GM18498 (cell line): ENCODE measurements around the gene BACH2.

ENCODE experiments used
- ATAC-seq: cut with Tn5 transposase; IDR thresholded peaks from one replicate; pipeline ENCODE4 v1.9.1; 2021; ENCODE audit warnings: mild to moderate bottlenecking, moderate library complexity; ENCODE audit not compliant: unreplicated experiment

The BACH2 gene

DNA sequence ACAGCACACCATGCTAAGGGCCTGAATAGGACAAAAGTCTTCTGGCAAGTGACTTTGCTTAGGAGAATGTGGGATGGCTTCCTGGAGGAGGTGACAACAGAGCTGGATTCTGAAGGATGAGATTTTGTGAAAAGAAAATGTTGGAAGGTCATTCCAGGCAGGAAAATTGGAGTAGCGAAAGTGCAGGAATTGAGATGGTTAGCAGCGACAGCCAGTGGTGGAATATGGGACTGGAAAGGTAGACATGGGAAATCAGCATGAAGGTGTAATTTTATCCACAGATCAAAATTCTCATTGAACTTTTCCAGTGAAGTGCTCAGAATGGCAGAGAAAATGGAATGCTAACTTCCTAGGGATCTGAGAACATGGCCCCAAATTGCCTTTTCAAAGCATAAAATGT, 5.7 kb upstream of the BACH2 start:
- no peak for ATAC-seq

DNA sequence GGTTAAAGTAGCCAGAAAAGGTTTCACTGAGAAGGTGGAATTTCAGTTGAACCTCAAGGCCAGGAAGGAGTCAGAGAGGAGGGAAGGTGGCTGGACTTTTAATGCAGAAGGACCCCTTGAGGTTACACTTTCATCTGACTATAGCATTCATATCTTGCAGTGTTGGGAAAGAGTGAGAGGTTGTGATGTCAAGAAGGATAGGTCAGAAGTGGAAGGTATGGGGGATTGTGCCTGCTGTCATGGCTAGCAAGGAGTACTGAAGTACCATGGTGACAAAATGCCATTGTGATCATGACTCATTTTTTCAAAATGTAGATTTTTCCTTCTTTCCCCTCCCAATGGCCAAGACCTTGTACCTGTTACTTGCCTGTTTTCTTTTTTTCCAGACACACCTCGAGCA, 5.2 kb upstream of the BACH2 start:
- no peak for ATAC-seq

DNA sequence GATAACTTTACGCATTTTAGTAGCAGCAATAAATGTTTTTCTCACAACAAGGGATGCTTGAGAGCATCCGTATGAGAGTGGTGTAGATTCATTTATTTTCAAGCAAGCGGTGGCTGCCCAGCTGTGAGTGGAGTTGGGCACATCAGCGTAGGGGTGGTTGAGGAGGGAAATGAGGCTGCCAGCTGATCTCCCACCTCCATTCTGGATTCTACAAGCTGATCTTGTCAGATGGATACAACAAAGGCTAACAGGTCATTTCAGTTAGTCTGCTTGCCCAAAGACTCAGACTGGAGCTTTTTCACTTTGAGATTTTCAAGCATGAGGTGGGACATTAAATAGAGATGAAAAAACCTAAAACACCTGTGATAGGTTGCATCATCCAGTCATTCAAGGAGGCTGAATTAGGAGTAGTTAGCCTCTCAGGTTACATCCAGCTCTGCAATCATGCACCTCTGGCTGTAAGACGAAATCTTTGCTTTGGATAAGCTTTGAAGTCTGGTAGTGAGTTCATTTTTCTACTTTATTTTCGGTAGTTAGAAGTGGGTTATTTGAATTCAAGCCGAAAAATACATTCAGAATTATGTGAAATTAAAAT, 1.9 kb upstream of the BACH2 start:
- no peak for ATAC-seq

DNA sequence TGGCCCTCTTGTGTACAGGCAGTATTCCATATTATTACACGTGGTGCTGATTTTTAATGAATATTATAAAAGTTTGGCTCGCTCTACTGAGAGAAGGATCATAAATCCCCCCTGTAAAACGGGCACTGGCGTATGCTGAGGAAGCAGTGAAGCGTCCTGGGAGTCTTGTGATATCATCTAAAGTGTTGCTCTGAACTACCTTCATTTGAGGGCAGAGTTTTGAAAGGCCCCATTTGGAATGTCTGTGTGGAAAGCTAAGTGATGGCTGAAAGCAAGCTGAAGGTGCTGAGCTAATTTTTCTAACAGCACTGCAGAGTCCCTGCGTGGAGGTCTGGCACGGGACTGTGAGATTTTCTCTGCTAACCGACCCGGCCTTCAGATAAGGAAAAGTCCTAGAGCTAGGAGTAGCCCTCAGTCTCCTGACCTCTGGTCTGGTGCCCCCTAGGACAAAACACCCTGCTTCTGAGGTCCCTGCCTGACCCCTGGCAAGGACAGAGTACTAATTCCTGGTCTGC, 1.3 kb upstream of the BACH2 start:
- no peak for ATAC-seq

DNA sequence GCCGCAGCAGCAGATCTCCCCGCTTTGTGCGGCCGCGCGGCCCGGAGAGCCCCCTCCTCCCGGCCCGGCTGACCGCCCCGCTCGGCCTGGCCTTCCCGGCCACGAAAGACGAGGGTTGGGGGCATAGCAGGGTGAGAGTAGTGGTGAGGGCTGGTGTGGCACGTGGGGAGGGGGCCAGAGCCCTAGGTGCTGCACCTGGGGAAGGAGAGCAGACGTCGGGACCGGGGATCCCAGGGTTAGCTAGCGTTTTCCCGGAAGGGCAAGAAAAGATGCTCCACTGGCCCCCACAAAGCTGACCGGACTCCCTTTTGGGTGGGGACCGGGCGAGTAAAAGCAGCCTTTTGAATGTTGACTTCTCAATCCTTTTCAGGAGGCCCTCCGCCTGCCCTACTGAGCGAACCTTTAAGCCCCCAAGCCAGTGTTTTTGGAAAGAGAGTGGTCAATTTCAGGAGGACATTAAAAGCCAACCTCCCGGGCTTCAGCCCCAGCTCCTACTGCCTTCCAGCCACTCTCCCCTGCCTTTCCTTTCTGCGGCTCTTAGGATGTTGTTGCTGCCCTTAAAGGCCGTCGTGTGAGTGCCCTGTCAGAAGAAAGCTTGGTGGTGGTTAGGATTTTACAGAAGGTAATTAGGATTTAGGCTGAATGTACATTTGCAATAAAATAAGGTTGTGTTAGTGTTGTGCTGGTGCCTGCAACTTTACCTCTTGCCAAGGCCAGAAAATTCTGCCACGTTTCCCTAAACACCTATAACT, 648 bp upstream of the BACH2 start:
- no peak for ATAC-seq

DNA sequence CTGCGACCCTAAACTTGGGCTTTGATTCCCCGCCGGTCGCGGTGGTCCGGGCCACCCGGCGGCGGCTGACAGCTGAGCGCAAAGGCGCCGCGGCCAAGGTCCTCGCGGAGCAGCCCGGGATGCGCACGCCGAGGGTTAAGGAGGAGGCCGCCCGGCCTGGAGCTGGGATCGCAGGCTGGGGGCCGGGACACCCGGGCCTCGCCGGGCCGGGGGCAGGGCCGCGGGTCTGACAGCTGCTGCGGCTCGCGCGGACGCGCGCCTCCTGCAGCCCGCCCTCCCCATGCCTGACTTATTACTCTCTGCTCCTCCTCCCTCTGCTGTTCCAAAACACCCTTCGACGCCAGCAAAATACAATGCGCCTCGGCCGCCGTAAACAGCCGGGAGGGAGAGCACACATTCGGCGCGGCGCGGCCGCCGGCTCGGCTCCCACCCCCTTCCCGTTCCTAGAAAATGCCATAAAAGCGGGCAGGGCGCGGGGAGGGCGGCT, 746 bp downstream of the BACH2 start:
- ATAC-seq = peak; percentile 53

DNA sequence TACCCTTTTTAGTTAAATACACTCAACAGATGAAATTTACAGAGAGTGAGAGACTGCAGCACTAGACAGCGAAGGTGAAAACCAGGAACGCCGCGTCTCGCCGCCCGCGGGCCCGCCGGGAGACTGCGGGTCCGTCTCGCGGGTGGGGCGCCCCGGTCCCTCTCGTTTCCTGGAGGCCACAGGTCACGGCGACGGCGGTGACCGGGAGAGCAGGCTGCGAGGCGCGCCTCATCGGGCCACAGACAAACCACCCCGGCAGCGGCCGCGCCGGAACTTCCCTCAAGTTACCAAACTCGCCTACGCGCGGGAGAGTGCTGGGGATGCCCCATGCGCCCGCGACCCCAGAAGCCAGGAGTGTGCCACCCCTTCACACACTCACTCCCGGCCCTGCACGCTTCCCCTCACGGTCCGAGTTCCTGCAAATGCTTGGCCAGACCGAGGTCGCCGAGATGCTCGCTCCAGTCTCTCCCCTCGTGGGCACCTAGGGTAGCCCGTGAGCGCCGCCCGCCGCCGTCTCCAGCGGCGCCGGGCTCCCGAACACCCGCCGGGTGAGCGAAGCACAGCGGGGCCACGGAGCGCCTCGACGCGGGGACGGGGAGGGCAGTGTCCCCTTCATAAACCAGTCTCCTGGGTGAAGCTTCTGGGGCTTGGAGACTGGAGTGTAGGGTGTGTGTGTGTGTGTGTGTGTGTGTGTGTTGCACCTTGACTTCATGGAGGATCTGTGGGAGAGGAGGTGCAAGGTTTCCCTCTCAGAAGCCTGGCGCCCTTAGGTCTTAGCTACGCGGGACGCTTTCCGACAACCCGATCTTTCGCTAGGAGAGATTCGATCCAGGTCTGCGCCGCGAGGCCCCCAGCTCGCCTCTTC, 1.4 kb downstream of the BACH2 start:
- peak; percentile 37 for ATAC-seq

DNA sequence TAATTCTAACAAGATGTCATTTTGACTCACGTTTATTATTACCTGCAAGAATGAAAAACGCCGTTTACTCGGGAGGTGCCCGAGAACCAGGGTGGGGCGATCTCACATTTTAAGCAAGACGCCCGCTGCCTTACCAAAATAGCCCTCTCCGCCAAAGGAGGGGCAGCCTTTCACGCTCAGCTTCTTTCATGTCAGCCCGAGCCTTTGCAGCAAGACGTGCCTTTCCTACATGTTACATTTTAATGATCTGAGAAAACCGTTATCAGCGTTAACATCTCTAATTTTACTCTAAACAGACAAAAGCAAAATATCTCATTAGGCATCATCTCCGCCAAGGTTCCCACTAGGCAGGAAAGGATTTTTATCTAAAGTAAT, 2.0 kb downstream of the BACH2 start:
- ATAC-seq = no peak

DNA sequence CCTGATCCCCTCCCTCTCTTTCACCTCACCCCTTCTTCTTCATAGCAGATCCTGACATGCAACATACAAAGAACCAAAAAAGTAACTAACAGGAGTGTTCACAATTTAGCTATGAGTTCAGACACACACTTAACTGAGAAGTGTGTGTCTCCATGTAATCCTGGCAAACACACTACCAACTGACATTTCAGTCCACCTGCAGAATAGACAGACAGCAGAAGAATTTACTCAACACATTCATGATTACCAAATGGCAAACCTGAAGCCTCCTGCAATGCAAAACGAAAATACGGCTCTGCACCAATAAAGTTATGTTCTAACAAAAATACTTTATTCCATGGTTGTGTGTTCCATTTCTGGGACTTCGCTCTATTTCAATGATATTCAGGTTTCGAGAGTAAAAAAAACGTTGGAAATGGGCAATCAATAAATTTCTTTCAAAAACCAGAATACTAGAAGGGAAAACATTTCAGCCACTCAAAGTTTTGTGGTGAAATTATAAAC, 2.6 kb downstream of the BACH2 start:
- ATAC-seq = no peak

DNA sequence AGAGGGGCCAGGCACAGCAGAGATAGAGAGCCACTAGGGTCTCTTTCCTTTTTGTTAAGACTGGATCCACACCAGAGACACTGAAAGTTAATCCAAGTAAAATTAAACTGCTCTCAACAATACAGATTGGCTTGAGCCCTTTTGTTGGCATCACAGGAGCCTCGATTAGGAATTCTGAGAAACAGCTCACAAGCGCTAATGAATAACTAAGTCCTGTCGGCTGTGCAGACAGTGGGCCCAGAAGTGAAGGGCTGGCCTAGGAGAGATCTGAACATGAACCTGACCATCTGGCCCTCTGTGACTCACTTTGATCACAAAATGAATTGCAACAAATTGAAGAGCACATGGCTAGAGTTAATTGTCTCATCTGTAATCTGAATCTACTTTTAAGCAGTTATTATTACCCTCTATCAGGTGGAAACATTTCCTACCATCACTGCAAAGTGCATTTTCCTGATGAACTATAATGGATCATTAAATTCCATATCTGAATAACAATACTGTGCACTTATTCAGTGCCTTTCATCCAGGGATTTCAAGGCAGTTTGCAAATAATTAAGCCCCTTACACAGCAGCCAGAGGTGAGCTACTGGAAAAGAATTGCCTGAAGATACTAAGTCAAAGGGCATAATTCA, 3.2 kb downstream of the BACH2 start:
- no peak for ATAC-seq

DNA sequence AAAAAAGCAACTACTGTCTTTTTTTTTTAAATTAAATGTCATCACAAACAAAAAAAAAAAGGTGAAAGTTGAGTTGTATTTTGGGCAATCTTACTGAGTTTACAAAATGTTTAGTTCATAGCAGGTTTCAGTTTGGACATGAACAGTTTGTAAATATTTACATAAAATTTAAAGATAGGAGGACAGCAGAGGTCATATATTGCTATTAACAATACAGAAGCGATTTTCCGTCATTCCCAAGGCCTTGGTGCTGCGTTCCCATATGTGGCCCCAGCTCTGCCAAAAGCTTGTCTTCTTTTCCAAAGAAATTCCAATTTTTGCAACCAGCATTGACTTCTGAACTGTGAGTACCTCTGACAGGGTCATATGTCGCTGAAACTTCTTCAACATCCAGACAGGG, 5.1 kb downstream of the BACH2 start:
- ATAC-seq = no peak

DNA sequence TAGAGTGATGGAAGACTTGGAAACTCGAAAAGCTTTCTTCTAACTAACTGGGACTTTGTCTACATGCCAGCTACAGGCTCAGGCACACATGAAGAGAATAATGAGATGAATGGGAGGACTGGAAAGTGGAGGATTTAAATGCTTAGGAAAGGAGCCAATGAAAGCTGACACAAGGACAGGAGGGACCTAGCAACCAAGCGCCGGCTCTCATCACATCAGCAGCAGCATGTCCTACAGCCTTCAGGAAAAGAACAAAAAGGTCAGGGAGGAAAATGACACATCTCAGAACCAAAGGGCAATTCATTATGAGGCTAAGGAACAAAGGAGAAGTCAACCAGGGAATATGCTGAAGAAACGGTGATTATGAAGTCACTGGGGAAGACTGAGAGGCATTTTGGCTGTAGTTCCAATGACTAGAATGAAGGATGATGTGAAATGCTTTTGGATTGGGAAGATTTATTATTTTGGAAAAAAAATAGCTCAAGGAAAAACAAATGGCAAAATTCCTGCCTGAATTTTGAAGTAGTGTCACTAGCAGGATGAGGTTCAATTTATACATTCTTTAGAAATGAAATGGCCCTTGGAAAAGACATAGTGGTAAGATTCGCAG, 5.7 kb downstream of the BACH2 start:
- no peak for ATAC-seq

DNA sequence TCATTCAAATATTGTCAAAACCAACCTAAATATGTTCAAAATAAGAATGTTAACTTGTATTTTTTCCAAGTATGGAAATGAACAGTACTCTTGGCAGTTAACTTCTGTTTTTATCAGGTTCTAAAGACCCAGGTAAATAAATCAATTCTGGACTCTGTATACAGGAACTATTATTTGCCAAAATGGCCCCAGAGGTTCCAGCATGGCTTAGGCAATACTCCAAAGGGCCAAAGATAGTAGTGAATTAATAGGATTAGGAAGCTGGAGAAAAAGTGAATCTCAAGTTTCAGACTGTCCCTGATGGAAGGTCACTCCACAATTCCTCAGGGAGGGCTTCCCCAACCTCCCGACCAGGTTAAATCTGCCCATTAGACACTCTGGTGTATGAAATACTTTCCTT, 6.7 kb downstream of the BACH2 start:
- no peak for ATAC-seq

DNA sequence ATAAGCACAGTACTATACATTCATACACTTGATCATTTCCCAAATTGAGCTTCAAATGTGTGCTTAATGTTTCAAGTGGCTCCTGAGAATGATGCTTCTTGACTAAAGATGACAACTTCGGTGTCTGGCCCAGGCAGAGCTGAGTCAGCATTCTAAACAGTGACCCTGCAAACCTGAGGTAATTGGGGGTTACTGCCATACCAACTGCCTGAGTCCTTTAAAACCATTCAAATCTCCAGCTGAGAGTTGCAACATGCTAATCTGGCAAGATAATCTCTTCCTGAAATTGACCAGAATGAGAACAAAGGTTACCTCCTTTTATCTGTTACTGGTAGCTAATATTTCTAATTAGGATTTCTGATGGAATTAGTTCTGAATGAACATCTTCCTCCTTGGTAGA, 8.2 kb downstream of the BACH2 start:
- ATAC-seq = no peak

DNA sequence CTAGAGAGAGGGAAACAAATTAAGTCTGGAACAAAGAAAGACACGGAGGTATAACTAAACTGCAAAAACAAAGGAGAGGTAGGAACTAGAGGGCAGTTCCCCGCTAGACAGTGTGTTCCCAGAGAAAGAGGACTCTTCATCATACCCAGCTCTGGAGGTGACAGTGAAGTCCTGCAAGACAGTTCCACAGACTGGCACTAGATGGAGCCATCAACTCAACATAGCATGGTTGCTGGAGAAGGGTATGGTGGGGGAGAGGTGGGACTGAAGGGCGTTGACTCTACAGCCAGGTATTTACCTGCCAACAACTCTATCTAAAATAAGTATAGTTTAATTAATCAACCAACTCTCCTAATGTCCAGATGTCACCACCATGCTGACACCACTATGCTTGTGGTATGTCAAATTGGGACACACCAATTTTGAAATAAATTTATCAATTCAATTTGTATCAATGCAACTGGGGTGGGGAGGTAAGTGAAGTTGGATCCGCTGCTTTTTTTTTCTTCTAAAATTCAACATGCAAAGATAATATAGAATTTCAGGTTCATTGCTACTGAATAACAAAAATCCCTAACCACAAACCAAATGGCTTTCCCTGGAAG, 9.7 kb downstream of the BACH2 start:
- no peak for ATAC-seq

DNA sequence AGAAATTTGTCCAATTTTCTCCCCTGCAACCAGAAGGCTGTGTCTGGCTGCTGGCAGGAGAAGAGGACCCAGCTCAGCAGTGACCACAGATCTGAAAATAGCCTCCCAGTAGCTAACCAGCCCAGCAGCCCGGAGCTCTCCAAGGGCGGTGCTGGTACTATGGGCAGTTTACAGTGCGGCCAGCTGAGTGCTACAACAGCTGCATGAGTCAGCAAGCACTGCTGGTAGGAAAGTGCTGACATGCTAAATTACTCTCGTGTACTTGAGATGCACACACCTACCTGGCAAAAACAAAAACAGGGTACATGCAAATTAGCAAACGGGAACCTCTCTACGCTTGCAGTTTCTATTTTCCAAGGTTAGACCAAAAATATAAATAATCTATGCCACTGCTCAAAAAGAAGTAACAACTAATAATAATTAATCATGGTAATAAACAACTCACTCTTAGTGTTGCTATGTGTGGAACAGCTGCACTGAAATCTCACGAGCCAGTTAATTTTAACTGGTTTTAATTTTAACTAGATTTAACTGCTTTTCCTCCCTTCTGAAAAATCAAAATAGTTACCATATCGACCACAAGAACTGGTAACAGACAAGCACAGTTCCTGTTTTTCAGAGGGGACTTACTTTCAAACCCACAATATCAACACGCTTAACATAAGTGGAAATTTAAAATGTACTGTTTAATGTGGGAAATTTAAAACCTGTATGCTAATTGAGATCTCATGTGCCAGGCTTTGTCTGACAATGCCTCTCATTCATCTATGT, 10.8 kb downstream of the BACH2 start:
- peak; percentile 79 for ATAC-seq

DNA sequence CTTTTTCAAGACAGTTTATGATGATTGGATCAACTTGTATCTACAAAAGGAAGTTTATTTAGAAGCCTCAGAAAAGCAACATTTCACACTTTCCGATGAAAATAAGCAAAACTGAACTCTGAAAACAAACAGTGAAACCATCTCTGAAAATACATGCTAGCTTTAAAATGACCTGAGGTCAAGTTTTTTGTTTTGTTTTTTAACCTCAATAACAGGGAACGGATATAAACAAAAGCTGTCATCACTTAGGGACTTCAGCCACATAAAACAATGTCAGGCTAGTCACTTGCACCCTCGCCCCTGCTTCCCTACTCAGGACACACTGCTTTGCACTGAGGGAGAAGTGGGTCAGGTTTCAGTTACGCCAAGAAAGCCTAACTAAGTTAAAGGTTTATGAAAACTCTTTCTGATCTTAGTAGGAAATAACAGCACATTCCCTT, 11.6 kb downstream of the BACH2 start:
- peak; percentile 42 for ATAC-seq

DNA sequence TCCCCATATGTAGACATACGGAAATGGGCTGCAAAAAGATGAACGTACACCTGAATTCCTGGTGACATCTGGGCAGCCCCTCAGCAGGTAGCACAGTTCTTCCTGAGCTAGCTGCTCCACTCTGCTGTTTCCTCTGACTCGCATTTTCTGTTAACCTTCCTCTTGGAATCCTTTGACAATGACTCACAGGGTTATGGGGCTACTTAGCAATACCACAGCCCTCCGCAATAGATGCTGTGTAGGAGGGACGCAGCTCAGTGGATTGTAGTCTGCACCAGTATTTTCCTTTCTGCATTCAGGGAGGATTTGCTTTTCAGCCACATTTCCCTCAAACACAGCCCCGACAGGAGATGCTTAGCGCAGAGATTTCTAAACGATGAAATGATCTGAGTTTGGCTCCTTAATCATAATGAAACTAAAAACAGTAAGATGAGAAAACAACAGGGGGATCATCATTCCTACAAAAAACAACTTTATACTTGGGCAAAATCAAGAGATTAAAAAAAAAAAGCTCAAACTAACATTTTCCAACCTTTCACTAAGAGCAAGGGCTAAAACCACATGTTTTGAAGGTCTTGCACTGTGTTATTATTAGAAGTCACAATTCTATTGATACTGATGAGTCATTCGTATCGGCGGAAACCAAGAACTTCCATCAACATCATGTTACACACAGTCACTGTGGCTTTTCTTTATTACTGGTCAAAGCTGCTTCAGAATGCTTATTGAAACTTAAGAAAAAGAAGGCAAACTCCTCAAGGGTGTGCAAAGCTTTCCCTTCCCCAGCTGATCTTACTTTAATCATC, 12.2 kb downstream of the BACH2 start:
- peak; percentile 75 for ATAC-seq
